Measurements from ENCODE around the gene CLMP.
"Not testable (repeated sequence)": the region's sequence is repeated elsewhere in the genome, so short reads cannot be mapped to it uniquely, and the experiment has no call there.

The CLMP gene

GRCh38 chr11:123076484-123076883, 118.6 kb downstream of the CLMP start:
- FAIRE-seq = no peak

GRCh38 chr11:123073343-123074057, 121.5 kb downstream of the CLMP start:
- no peak for FAIRE-seq

- FAIRE-seq = no peak
Measured at GRCh38 chr11:123072762-123073161, 122.3 kb downstream of the CLMP start.

GRCh38 chr11:123072332-123072761, 122.7 kb downstream of the CLMP start:
- FAIRE-seq = no peak

DNA sequence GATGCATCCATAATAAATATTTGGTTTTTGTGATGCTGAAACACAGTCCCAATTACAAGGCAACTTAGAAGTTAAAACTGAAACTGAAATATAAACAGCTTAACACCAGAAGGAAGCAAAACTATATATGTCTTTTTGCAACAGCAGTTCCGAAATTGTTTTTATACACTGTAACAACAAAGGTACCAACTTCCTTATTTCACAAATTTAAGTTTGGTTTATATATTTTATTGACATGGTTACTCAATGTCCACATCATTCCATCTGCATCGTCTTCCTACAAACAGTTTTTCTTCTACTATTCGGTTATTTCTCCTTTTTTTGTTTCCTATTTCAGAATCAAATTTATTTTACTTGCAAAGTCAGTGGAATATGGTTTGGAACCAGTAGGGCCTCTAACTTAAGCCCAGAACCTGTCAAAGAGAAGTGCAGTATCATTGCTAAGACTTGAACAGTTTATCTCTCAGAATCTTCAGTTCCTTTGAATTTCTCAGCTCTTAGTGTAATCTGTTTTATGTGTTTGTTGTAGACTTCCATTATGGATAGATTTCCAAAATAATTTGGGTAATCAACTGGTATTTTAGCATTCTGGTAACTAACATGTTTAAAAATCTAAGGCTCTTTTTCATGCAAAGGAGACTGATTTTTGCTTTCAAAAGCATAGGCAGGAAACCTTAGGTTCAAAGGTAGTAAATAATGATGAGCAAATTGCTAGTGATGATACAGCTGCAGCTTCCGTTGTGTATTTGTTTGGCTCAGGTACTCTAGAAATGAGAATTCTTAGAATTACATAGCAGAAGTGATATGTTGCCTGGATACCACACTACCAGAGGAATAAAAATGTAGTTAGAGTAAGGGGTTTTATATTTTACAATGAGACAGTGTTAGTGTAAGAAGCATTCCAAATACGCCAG, 124.9 kb downstream of the CLMP start:
- FAIRE-seq = no peak

- no peak for FAIRE-seq
Measured at GRCh38 chr11:123065621-123066020, 129.4 kb downstream of the CLMP start.

DNA sequence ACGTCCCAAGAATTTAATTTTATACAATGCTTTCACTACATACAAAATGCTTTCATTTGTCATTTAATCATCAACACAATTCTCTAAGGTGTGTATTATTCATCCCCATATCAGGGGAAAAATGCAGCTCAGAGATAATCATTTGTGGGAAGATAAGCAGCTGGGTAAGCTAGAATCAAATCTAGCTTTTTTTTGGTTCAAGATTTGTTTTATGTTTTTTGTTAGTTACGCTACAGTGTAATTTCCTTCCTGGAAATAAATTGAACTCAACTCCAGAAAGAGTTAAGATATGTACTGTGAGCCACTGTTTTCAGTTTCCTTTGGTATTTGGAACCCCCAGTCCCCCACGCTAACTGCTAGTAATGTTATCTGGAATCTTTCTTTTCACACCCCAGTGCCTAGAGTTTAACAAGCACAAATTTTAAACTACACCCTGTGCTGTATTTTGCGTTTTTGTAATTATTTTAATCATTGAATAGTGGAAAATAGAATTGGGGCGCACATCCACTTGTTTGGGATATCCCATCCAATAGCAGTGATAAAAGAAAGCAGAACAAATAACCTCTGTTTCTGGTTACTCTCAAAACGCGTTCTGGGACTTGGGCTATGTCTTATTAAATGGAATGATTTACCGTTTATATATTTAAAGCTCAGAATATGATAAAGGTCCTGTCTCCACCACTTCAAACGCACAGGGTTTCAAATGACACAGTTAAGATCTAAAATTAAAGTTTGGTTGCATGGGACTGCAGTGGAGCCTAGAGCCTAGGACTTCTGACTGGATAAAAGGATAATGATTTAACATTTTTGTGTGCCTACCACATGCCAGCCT, 131.0 kb downstream of the CLMP start:
- no peak for FAIRE-seq

DNA sequence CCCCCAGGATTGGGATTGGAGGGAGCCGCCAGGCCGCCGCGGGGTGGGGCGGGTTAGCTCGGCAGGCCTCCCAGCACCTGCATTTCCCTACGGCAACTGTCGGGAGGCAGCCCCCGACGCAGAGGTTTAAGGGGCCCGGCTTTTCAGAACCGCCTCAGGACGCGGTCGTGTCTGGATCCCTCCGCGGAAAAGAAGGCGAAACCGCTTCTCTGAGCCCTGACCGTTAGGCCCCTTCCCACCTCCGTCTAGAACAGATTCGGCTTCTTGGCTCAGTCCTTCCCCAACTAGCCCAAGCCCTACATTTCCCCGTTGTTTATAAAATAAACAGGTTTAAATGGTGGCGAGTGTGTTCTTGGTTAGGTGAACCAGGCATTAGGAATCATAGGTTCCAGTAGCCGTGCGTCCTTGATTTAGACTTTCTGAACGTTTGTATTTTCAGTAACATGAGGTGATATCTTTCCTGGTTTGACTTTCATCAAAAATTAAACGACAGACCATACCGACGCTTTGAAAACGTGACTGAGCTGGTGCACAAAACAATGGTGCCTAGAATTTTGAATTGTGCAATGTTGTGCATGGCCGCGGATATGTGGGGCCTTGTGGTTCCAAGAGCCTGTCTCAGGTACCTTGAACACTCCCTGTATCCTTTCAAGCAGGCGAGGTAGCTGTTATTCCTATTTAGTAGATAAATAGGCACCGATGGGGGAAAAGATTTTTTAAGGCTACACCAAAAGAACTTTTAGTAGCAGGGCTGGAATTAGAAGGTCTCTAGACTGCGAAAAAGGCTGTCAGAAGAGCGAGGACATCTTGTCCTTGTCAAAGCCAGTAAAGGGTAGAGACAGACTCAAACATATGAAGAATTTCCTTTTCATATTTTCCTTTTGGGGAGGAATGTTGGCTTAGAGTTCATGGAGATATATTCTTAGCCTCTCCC, 131.9 kb downstream of the CLMP start:
- FAIRE-seq = no peak

GRCh38 chr11:123062158-123062891, 132.7 kb downstream of the CLMP start:
- FAIRE-seq = peak; percentile 92

DNA sequence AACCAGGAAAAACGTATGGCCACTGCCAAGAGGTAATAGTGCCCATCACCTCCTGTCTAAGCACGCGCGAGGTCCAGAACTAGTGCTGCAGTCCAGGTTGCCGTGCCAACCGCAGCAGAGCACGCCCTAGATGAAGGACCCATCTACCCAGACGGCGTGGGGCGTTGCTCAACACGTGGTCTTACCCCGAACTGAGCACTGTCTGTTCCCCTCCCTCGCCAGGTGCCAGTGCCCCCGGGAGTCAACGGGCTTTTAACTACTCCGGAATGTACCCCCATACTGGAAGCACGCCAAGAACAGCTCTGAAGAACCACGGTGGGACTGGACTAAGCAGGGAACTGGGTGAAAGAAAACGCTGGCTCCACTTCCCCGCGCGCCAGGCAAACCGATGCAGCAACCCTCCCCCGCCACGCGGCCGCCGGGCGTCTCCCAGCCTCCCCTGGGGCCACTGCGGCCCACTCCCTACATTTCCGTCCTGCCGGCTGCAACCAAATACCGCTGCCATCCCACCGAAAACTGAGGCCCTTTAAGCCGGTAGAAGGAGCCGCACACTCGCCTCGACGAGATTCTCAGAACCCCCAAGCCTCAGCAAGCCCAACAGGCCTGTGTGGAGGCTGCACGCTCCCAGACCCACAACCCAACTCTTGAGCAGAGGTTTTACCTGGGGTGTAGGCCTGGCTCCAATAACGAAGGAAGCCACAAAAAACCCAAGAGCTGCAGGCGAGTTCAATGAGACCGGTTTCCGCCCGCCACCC, 133.5 kb downstream of the CLMP start, which contains the start of gene HSPA8:
TSS of gene HSPA8 (minus strand) at position 734 of the 755 bp plus-strand sequence. CDS start 812 bp downstream, outside the sequence.
- FAIRE-seq = no peak

DNA sequence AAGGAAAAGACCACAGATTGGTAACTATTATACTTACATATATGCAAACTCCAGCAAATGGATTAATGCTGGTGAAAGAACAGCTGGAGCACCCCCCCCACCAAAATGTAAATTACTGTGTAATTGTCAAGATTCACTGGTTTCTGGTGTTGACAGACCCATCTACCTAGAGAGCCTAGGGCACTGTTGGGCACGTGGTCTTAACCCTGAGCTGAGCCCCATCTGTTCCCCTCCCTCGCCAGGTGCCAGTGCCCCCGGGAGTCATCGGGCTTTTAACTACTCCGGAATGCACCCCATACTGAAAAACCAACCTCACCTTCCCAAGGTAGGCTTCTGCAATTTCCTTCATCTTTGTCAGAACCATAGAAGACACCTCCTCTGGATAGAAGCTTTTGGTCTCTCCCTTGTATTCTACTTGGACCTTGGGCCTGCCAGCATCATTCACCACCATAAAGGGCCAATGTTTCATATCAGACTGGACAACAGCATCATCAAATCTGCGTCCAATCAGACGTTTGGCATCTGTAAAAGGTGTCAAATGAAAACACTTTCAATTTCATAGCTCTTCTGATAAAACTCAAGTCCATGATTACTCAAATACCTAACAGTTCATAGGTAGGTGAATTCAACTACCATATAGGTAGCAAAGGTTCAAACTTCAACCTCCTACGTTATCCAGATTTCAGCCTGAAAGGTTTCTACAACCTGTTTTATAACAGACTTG, 134.6 kb downstream of the CLMP start:
- no peak for FAIRE-seq

DNA sequence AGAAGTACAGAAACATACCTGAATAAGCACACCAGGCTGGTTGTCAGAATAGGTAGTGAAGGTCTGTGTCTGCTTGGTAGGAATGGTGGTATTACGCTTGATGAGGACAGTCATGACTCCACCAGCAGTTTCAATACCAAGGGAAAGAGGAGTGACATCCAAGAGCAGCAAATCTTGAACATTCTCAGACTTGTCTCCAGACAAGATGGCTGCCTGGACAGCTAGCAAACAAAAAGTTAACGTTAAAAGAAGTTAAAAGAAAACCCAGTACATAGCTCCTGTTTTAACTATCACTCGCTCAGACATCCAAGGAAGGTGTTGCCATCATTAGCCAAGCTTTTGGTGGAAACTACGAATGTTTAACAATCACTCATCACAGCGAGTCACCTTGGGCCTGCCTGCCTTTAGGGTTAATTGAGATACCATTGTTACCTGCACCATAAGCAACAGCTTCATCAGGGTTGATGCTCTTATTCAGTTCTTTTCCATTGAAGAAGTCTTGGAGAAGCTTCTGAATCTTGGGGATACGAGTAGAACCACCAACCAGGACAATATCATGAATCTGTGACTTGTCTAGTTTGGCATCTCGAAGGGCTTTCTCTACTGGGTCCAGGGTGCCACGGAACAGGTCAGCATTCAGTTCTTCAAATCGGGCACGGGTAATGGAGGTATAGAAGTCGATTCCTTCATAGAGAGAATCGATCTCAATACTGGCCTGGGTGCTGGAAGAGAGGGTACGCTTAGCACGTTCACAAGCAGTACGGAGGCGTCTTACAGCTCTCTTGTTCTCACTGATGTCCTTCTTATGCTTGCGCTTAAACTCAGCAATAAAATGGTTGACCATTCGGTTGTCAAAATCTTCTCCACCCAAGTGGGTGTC, 135.8 kb downstream of the CLMP start:
- not testable (repeated sequence) for FAIRE-seq

DNA sequence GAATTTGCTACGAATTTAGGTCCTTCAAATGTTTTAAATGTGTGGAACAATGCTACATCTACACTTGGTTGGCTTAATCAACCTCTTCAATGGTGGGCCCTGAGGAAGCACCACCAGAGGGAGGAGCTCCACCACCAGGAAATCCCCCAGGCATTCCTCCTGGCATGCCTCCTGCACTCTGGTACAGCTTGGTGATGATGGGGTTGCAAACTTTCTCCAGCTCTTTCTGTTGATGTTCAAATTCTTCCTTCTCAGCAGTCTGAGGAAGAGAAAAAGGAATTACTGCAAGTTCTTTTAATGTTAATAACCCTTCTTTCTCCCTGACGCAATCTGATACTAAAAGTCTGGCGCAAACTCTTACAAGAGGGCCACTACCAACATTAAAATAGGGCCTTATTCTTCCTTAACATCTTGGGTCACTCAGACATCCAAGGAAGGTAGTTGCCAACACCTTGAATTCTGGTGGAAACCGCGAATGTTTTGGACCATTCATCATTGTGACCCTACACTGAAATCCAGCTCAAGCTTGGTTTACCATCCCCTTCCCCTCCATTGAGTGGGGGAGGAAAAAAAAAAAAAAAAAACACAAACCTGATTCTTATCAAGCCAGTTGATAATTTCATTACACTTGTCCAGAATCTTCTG, 137.3 kb downstream of the CLMP start:
- FAIRE-seq = no peak

DNA sequence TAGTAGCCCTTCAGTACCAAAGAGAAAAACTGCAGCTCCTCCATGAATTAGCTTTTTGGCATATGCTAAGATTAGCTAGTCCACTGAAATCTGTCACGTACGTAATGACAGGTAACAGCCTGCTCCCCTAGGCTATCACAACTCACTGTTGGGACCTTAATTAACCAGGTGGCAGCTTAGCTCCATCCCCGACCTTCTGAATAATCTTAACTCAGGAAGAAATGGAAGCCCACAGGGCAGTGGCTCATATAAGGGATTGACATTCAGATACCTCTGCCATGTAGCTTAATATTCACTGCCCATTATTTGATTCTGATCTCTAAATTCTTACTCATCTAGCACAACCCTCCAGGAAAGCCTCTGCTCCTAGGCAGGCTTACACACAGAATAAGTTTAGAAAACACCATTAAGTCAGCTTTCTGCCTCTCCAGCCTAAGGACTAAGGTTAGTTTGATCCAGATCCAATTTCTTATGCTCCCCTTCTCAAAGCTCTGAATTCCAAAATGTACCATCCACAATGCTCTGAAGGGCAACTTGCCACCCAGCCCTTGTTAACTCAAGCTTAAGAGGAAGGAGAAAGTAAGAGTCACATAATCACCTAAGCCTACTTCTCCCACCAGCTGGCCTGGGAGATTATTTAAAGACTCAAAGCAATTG, 138.1 kb downstream of the CLMP start:
- FAIRE-seq = no peak

GRCh38 chr11:123055191-123055901, 139.7 kb downstream of the CLMP start:
- no peak for FAIRE-seq

DNA sequence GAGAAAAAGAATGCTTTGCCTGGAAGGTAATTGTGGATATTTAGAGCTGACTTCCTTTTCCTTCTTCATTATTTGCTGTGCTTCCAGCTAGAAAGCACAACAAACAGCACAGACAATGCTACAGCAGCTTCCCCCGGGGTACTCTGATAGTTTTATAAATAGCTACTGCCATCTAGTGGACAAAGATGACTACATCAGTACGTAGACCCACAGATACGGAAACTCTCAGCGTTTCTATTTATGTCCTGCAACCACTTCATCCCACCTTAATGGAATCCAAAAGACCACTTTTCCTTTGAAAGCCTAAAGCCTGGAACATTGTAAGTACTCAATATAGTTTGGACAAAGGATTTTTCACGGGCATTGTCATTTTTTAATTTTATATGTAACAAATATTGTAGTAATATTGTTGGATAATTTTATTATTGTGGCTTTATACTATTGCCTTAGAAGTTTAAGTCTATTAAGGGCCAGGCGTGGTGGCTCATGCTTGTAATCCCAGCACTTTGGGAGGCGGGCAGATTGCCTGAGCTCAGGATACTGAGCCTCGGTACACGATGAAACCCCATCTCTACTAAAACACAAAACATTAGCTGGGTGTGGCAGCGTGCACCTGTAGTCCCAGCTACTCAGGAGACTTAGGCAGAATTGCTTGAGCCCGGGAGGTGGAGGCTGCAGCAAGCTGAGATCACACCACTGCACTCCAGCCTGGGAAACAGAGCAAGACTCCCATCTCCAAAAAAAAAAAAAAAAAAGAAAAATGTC, 140.6 kb downstream of the CLMP start:
- FAIRE-seq = no peak

All from endometrium (tissue), 2 donors.